HepG2 (cell line): ENCODE results near the gene RPLP1. TPM values are rescaled to one million over a fixed set of nuclear protein-coding genes. Genes with fewer than 3 reads are reported as not detected.

ENCODE experiments used
- ATRX ChIP-seq: sonication (generic); formaldehyde crosslinking; IDR thresholded peaks from 2 replicates; pipeline ENCODE4 v1.4.0; 2020; ENCODE audit warnings: missing genetic modification reagents, borderline replicate concordance
- BHLHE40 ChIP-seq: IDR thresholded peaks from 2 replicates; pipeline ENCODE4 v1.6.1; 2011; ENCODE audit warnings: low read length, improper control_type of control experiment
- FOXA3 ChIP-seq: IDR thresholded peaks from 2 replicates; pipeline ENCODE4 v1.6.1; 2016; ENCODE audit warnings: missing genetic modification reagents, missing compliant biosample characterization
- HNF4G ChIP-seq, 2 experiments: sonication (generic) in 1 of 2; formaldehyde crosslinking in 1 of 2; IDR thresholded peaks; 2 replicates each; pipeline versions ENCODE4 v1.4.0 to v1.6.1; 2011 to 2020; ENCODE audit warnings: borderline replicate concordance in 2 of 2, low read depth in 2 of 2, mild to moderate bottlenecking in 2 of 2, low read length in 1 of 2, missing genetic modification reagents in 1 of 2, moderate library complexity in 1 of 2
- KLF12 ChIP-seq: sonication (generic); formaldehyde crosslinking; IDR thresholded peaks from 2 replicates; pipeline ENCODE4 v1.4.0; 2020; ENCODE audit warnings: missing genetic modification reagents, borderline replicate concordance
- NFRKB ChIP-seq: fragments of 450-650 bp; IDR thresholded peaks from 2 replicates; pipeline ENCODE4 v1.6.1; 2017
- PHB2 ChIP-seq: fragments of 450-650 bp; IDR thresholded peaks from 2 replicates; pipeline ENCODE4 v1.6.1; 2018; ENCODE audit not compliant: partially characterized antibody
- PRMT3 ChIP-seq: sonication (generic); formaldehyde crosslinking; IDR thresholded peaks from 2 replicates; pipeline ENCODE4 v1.8.1; 2022; ENCODE audit warnings: low read depth, mild to moderate bottlenecking, moderate library complexity, missing genetic modification reagents, borderline replicate concordance
- RELA ChIP-seq: sonication (generic); formaldehyde crosslinking; IDR thresholded peaks from 2 replicates; pipeline ENCODE4 v1.4.0; 2020; ENCODE audit warnings: missing genetic modification reagents
- ZBTB2 ChIP-seq: sonication (generic); formaldehyde crosslinking; IDR thresholded peaks from 2 replicates; pipeline ENCODE4 v1.8.0; 2022; ENCODE audit warnings: low read depth, missing genetic modification reagents
- ZBTB40 ChIP-seq, 2 experiments: fragments of 450-650 bp in 1 of 2; sonication (generic) in 1 of 2; formaldehyde crosslinking in 1 of 2; IDR thresholded peaks; 2 replicates each; pipeline versions ENCODE4 v1.6.1 to v1.8.0; 2016 to 2022; ENCODE audit warnings: antibody characterized with exemption in 1 of 2, mild to moderate bottlenecking in 1 of 2, missing genetic modification reagents in 1 of 2
- ZNF605 ChIP-seq: sonication (generic); formaldehyde crosslinking; IDR thresholded peaks from 2 replicates; pipeline ENCODE4 v1.8.0; 2022; ENCODE audit warnings: mild to moderate bottlenecking, missing genetic modification reagents
- ZNF639 ChIP-seq: conservative IDR thresholded peaks from 2 replicates; pipeline ENCODE4 v1.6.1; 2018; ENCODE audit warnings: missing genetic modification reagents
- ZNF747 ChIP-seq: sonication (generic); formaldehyde crosslinking; IDR thresholded peaks from 2 replicates; pipeline ENCODE4 v1.8.1; 2023; ENCODE audit warnings: missing genetic modification reagents, mild to moderate bottlenecking, borderline replicate concordance
- ZNF768 ChIP-seq: sonication (generic); formaldehyde crosslinking; IDR thresholded peaks from 2 replicates; pipeline ENCODE4 v1.4.0; 2020; ENCODE audit warnings: missing genetic modification reagents
- polyA plus RNA-seq, 8 experiments: library from polyadenylated mRNA; depleted of rRNA in 3 of 8; stranded (reverse) in 7 of 8; unstranded in 1 of 8; fragments of >200 nt; fragmentation: Illumina TruSeq in 4 of 8; extraction: Trizol in 4 of 8; gene quantifications; 2 replicates each; pipeline versions ENCODE4 v1.2.1 to v1.2.3, GENCODE V29; 2011 to 2016; ENCODE audit warnings: low read depth in 4 of 8, missing spikeins in 1 of 8, mixed read lengths in 1 of 8; ENCODE audit not compliant: insufficient read depth in 1 of 8
- total RNA-seq, 5 experiments: library from RNA; depleted of rRNA; stranded (reverse); fragments of >200 nt; fragmentation: Illumina TruSeq; extraction: Trizol; gene quantifications; 2 replicates each; pipeline ENCODE4 v1.2.3, GENCODE V29; 2016; ENCODE audit warnings: low read depth in 1 of 5

Gene RPLP1
- total and polyA plus RNA-seq, 2 of the 13 experiments (the other 11 are each of a cell fraction or from before 2014, with no cell fraction given): 817 to 929 TPM

- no peak for TF ChIP-seq ZBTB40 (IDR thresholded peaks at IDR 0.05)
- 0 out of 2 replicates have a peak, but pooled peaks have one; percentile 3 for TF ChIP-seq ZBTB40 (CRISPR knock-in tag; IDR thresholded peaks at IDR 0.05)
- no peak for TF ChIP-seq NFRKB
- no peak for TF ChIP-seq KLF12 (CRISPR knock-in tag)
- TF ChIP-seq ZNF639: no peak
- TF ChIP-seq ZNF768 (CRISPR knock-in tag): no peak
- no peak for TF ChIP-seq HNF4G (IDR thresholded peaks at IDR 0.05; ENCODE audit: borderline replicate concordance, low read depth, low read length)
- TF ChIP-seq HNF4G (CRISPR knock-in tag; IDR thresholded peaks at IDR 0.05; ENCODE audit: borderline replicate concordance, low read depth): no peak; the same call in 1 of the 2 replicates
- no peak for TF ChIP-seq ZBTB2 (CRISPR knock-in tag)
- no peak; the same call in 1 of the 2 replicates for TF ChIP-seq ZNF605 (CRISPR knock-in tag)
- TF ChIP-seq FOXA3 (CRISPR knock-in tag): no peak
- TF ChIP-seq ATRX: no peak
- 0 out of 2 replicates have a peak, but pooled peaks have one; percentile 2 for TF ChIP-seq PRMT3 (CRISPR knock-in tag)
- no peak for TF ChIP-seq RELA (CRISPR knock-in tag)
- TF ChIP-seq PHB2: no peak
- peak; percentile 11; the same call in 1 of the 2 replicates for TF ChIP-seq ZNF747 (CRISPR knock-in tag)
- no peak for TF ChIP-seq BHLHE40
Observed at GRCh38 chr15:69451951-69452691, 497 bp upstream of the RPLP1 start (continued).
